GM19372 (cell line): ENCODE measurements around the gene LTBP3.
A peak's percentile ranks its signal among the peaks of the same experiment; 100 is the strongest.

ENCODE experiments used
- ATAC-seq: cut with Tn5 transposase; IDR thresholded peaks from one replicate; pipeline ENCODE4 v1.9.1; 2021; ENCODE audit warnings: mild to moderate bottlenecking, low read depth, moderate library complexity; ENCODE audit not compliant: unreplicated experiment

The LTBP3 gene

GRCh38 chr11:65498977-65499712, 59.0 kb downstream of the LTBP3 start, which contains the start of gene MALAT1:
MALAT1 (plus strand) TSS chr11:65499045.
- no peak for ATAC-seq

- no peak for ATAC-seq
These were observed 59.5 kb downstream of the LTBP3 start for GRCh38 chr11:65498727-65498976.

GRCh38 chr11:65498042-65498726, 60.0 kb downstream of the LTBP3 start:
- ATAC-seq: no peak

- ATAC-seq: peak; percentile 70
These were observed 60.8 kb downstream of the LTBP3 start for GRCh38 chr11:65497141-65498041.

GRCh38 chr11:65496304-65497140, 61.6 kb downstream of the LTBP3 start:
- no peak for ATAC-seq

- no peak for ATAC-seq
These were observed 64.6 kb downstream of the LTBP3 start for GRCh38 chr11:65493367-65494176.

- no peak for ATAC-seq
These were observed 65.4 kb downstream of the LTBP3 start for GRCh38 chr11:65492637-65493366.

GRCh38 chr11:65492387-65492636, 65.8 kb downstream of the LTBP3 start:
- no peak for ATAC-seq

- ATAC-seq: no peak
These were observed 66.4 kb downstream of the LTBP3 start for GRCh38 chr11:65491614-65492386.

- ATAC-seq: no peak
These were observed 67.0 kb downstream of the LTBP3 start for GRCh38 chr11:65491163-65491465.

GRCh38 chr11:65489706-65490320, 68.3 kb downstream of the LTBP3 start:
- no peak for ATAC-seq

GRCh38 chr11:65489035-65489705, 69.0 kb downstream of the LTBP3 start:
- ATAC-seq: no peak
